Measurements from ENCODE around the gene FBXL15.

Gene FBXL15

DNA sequence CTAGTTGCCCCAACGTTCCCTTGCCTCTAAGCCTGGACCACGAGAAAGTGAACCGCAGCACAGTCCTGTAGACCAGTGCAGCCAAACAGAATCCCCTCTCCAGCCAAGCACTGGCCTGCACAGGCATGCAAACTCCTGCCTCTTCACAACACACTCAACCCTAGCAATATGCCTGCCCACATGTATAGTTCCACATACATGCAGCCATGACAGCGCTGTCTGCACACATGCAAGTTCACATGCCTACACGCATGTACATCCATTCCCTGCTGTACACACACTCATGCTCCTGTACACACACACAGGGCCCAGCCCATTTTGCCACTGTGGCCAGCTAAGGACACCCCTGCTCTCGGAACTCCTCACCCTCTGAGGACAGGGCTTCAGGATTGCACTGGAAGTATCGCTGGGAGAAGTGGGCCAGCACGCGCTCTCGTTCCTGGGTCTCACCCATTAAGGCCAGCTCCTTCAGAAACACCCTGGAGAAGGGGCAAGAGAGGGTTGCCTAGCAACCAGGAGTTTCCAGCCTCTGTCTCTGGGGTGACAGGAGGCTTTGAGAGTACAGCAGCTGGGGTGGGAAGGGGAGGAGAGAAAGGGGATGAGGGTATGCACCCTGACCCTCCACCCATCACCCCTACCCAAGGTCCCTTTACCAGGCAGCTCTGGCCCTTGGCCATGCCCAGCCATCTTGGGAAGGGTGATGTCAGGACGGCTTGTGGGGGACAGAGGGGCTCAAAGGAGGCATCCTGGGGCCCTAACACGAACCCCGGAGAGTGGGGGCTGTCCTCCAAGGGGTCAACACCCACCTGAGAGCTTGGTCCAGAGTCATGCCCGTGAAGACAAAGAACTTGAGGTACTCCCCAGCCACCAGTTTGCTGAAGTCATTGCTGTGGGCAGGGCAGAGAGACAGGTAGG, 9.0 kb upstream of the FBXL15 start:
- DNase-seq, result no peak

DNA sequence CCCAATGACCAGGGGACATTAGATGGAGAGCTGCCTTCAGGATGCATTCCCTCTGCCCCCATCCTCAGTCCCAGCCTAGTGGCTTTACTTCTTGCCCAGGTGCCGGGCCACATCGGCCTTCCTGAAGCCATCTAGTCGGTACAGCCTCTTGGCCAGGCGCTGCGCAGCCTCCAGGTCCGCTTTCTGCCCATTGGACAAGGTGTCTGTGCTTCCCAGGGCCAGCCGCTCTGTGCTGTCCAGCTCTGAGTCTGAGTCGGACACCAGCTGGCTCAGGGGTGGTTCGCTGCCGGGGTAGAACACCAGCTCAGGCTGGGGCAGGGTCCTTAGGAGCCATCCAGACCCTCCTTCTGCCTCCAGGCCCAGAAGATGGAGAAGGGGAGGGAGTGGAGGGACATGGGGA, 8.3 kb upstream of the FBXL15 start:
- no peak for DNase-seq

DNA sequence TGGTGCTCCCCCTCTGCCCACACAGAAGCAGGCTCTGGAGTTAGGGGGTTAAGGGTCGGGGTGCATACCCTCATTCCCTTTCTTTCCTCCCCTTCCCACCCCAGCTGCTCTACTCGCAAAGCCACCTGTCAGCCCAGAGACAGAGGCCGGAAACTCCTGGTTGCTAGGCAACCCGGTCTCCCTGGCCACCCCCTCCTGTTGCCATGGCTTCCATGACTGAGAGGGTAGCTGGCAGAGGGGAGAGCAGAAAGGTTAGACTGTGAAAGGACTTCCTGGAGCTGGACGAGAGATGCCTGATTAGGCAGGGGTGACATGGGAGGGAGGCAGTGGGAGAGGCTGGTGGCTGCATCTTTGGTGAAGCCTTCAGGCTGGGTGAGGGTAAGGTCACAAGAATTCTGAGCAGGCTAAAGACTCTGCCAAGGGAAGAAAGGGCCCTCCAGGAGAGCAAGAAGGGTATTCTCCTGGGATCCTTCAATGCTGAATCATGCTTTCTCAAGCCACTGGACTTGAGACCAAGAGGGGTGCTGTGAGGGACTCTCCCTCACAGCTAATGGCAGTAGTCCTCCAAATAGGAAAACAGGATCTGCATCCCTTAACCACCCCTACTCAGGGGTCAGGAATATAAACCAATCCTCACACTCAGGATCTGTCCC, 7.5 kb upstream of the FBXL15 start:
- peak; percentile 66 for DNase-seq

GRCh38 chr10:102413806-102414561, 6.7 kb upstream of the FBXL15 start:
- no peak for DNase-seq

- no peak for DNase-seq
These were observed 5.9 kb upstream of the FBXL15 start for GRCh38 chr10:102414749-102415148.

DNA sequence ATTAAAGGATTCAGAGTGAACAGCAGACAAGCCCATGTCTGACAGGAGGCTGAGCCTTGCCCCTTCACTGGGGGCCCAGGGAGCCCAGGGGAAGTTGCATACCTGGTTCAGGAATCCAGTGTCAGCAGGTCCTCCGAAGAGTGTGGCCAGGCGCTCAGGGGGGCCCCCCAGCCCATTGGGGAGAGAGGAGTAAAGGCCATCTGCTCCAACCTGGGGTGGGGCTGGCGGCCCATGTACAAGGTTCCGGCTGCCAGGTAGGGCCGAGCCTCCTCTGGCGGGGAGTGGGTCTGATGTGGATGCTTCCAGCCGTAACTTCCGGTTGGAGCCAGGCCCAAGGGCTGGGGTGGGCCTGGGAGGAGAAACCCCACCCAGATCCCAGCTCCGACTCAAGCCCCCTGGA, 4.4 kb upstream of the FBXL15 start:
- no peak for DNase-seq

DNA sequence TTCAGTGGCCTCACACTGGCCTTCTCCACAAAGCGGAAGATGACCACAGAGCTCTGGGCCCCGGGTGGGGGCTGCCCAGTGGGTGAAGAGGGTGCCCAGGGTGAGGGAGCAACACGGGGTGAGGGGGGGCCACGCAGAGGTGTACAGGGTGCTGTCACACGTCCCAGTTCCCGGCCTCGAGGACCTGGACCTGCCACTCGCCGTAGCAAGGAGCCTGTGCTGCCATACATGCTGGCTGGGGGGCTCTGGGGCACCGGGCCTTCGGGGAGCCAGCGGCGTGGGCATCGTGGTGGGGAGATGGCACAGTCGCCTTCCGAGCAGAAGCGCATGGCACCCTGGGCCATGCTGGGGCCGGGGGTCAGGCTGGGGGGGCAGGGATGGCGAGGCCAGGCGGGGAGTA, 3.9 kb upstream of the FBXL15 start:
- DNase-seq, result no peak

- no peak for DNase-seq
These were observed 1.9 kb upstream of the FBXL15 start, which contains the start of gene PSD for GRCh38 chr10:102418622-102419268. PSD (minus strand) TSS chr10:102418785; CDS start chr10:102417038, 1,747 bp downstream.

DNA sequence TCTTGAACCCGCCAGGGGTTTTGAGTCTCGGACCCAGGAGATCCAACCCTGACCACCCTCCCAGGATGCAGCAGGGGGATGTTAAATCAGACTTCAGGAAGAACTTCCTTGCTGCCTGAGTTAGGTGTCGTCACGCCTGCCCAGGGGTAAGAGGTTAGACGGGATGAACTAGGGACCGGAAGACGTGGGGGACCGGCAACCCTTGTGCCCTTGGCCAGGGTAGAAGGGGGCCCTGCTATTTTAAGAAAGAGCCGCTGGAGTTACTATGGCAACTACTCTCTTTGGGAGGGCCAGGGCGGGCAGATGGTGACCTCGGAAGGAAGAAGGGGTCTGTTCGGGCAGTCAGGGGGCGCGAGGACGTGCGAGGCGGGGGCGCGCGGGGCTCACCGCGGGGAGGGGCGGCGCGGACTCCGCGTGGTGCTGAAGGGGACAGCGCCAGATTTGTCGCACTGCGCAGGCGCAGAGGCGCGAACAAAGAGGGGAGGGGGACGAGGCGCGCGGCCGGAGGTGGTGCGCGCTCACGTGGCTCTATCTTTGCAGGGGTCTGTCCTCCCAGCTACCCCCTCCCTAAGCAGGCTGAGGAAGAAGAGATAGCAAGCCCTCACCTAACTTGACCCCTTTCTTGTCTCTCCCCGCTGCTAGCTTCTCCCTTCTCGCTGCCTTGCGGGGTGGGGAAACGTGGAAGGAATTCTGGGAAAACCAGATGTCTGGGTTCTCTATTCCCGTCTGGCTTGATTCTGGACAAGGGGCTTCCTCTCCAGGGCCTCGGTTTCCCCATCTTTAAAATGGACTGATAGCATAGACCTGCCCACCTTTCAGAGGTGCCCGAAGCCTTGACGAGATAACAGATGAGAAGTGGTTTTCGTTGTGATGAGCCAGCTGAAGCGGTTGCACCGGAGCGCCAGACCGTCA, 1.1 kb upstream of the FBXL15 start:
- DNase-seq, result peak; percentile 70

DNA sequence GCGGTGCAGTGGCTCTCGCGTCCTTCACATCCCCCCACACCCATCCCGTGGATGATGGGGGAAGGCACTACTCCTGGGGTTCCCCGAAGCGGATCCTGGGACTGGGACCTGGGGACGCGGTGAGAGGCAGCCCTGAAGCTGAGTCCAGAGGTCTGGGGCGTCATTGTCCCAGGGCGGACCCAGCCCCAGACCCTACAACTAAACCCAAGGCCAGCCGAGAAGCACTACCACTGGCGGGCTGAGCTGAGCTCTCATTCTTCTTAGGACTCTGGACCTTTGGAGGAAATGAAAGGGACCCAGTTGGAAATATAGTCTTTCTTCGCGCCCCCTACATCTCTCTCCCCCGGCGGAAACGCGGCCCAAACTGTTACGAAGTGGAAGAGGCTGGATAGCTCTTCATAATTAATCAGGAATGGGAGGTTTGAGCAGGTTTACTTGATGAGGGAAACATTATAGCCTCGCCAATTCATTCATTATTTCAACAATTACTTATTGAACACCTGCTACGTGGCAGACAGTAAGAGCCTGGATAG, 389 bp upstream of the FBXL15 start:
- no peak for DNase-seq

GRCh38 chr10:102421507-102421756, 796 bp downstream of the FBXL15 start:
- no peak for DNase-seq

DNA sequence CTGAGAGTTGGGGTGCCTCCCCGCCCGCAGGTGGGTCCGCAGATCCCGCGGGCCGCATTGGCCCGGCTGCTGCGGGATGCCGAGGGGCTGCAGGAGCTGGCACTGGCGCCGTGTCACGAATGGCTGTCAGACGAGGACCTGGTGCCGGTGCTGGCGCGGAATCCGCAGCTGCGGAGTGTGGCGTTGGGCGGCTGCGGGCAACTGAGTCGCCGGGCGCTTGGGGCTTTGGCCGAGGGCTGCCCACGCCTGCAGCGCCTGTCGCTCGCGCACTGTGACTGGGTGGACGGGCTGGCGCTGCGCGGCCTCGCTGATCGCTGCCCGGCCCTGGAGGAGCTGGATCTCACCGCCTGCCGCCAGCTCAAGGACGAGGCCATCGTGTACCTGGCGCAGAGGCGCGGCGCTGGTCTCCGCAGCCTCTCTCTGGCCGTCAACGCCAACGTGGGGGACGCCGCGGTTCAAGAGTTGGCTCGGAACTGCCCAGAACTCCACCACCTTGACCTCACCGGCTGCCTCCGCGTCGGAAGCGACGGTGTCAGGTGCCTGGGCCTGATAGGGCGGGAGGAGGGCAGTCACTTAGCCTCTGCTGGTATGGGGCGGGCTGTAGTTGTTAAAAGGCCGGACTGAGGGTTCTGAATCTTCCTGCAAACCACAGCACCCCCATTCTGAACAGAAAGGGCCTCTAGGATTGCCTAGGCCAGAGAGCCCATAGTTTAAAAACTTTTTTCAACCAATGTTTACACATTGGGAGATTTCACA, 1.3 kb downstream of the FBXL15 start:
- DNase-seq, result peak; percentile 30

DNA sequence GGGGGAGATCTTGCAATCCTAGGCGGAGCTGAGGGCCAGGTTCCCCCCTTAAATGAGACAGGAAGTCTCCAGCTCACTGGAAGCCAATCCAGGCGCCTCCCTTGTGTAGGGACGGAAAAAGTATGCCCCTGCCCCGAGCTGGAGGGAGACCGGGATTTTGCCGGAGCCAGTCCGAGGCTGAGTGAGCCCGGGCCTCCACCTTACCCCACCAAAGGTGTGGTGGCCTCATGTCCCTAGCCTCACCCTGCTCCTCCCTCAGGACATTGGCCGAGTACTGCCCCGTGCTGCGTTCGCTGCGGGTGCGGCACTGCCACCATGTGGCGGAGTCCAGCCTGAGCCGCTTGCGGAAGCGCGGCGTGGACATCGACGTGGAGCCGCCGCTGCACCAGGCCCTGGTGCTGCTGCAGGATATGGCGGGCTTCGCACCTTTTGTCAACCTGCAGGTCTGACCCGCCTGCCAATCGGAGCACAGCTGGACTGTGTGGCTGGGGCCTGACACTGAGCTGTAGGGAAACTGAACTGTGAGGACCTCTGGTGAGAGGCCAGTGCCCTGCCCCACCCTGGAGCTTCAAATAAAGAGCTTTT, 2.0 kb downstream of the FBXL15 start:
- peak; percentile 53 for DNase-seq

GRCh38 chr10:102423372-102423968, 2.8 kb downstream of the FBXL15 start:
- DNase-seq, result no peak

GRCh38 chr10:102424145-102424544, 3.5 kb downstream of the FBXL15 start:
- no peak for DNase-seq

- no peak for DNase-seq
These were observed 4.3 kb downstream of the FBXL15 start for GRCh38 chr10:102424916-102425315.

GRCh38 chr10:102425444-102425843, 4.8 kb downstream of the FBXL15 start:
- DNase-seq, result no peak

DNA sequence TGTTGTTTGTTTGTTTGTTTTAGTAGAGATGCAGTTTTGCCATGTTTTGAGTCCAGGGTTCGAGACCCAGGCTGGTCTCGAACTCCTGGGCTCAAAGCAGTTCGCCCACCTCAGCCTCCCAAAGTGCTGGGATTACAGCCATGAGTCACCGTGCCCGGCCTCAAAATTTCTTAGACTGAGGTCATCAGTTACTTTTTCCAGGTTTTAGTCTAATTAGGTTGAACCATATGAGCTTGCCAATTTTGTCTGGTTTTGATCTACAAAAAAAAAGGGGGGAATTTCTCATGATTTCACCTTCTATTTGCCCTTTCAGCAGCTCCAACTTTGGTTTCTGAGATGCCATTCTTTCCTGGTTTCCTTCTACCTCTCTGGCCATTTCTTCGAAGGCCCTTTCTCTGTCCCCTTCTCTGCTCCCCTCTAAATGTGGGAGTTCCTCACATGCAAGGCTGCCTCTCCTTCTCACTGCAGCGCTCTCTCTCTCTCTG, 6.2 kb downstream of the FBXL15 start:
- DNase-seq, result no peak

- DNase-seq, result no peak
These were observed 8.8 kb downstream of the FBXL15 start for GRCh38 chr10:102429468-102429867.
